Cardiac ventricle fibroblast (primary cell): Measurements from ENCODE around the gene FBXO44. TPM values are rescaled to one million over a fixed set of nuclear protein-coding genes. Genes with fewer than 3 reads are reported as not detected.

Experiments used
- total RNA-seq: library from RNA; depleted of rRNA; stranded (reverse); fragments of >200 nt; gene quantifications from 2 replicates; pipeline ENCODE4 v1.2.3, GENCODE V29; 2015

FBXO44 gene, protein sequence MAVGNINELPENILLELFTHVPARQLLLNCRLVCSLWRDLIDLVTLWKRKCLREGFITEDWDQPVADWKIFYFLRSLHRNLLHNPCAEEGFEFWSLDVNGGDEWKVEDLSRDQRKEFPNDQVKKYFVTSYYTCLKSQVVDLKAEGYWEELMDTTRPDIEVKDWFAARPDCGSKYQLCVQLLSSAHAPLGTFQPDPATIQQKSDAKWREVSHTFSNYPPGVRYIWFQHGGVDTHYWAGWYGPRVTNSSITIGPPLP
- 12.2 and 13.4 TPM in 2 replicates for total RNA-seq

GRCh38 chr1:11654137-11654938, at the start of gene FBXO44, which contains the start of gene FBXO2:
Gene FBXO44, plus strand, starts transcription at chr1:11654877. Its CDS starts 959 bp downstream, at chr1:11655836.
Gene FBXO2, minus strand, starts transcription at chr1:11654429. Its CDS starts 89 bp downstream, at chr1:11654340.

DNA sequence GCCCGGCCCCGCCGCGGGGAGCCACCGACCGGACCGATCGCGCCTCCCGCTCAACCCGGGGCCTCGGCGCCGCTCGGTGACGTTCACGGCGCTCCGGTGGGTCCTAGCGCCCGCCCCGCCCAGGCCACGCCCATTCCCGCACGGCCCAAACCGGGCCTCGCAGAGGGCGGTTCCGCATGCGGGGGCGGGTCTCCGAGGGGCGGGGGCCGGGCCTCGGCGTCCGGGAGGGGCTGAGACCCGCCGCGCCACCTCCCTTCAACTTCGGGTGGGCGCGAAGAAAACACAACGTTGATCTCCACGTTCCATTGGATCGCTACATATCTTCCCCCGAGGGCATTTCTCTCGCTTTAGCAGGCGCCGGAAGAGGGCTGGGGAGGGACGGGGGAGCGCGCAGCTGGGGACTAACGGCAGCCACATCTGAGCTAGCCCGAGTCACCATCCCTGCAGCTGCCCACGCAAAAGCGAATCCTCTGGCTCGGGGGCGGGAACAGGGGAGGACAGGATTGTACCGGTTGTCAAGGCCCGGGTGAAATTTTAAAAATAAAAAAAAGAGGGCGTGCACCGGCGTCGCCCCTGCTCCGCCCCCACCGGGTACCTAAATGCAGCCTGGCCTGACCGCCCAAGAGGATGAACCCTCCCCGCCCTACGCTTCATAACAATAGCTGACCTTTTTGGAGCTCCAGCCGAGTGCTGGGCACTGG, 26.5 kb downstream of the FBXO44 start, which contains the start of gene MAD2L2:
MAD2L2 (minus strand) TSS at position 78 of the 701 bp plus-strand sequence. CDS start 547 bp downstream, outside the sequence.

DNA sequence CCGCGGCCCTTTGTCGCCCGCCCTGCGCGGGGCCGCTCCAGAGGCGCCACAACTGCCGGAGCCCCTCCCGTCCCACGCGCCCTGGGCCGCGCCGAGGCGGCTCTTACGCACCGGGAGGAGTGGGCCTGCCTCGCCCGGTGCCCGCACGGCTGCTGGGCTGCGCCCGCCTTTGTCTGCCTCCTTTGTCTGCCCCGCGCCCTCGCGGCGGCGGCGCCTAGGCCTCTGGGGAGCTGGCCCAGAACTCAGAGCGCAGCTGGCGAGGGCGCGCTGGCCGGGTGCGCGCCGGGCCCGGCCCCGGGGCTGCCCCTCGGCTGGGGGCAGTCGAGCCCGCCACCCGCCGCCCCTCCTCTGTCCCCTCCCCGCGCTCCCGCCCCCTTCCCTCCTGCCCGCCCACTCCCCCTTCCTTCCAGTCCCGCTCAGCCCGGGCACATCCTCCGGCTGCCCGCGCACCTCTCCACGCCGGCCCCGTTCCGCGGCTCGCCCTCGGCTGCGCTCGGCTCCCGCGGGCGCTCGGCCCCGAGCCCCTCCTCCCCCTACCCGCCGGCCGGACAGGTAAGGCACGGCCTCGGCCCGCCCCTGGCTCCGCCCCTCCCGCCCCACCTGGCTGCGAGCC, 36.7 kb downstream of the FBXO44 start, which contains the start of gene DRAXIN:
DRAXIN (plus strand) TSS at position 409 of the 613 bp plus-strand sequence. CDS start 14,549 bp downstream, outside the sequence.

Other genes starting within 250 kb of the FBXO44 start
- 0.05 and 0.12 TPM in 2 replicates for gene DISP3, start 175.7 kb upstream of the FBXO44 start, total RNA-seq
- gene FBXO2, start 448 bp upstream of the FBXO44 start, total RNA-seq: 0.68 and 0.87 TPM in 2 replicates
- 4.0 and 4.2 TPM in 2 replicates for gene FBXO6, start 9.3 kb downstream of the FBXO44 start, total RNA-seq
- 22.8 and 30.4 TPM in 2 replicates for gene MAD2L2, start 26.3 kb downstream of the FBXO44 start, total RNA-seq
- 0.10 TPM in 1 of 2 replicates, not detected in the other for gene DRAXIN, start 36.8 kb downstream of the FBXO44 start, total RNA-seq
- 32.4 and 37.2 TPM in 2 replicates for gene AGTRAP, start 81.3 kb downstream of the FBXO44 start, total RNA-seq
- gene C1orf167, start 107.3 kb downstream of the FBXO44 start, total RNA-seq: 0.24 TPM in 1 of 2 replicates, not detected in the other
- 19.4 and 25.1 TPM in 2 replicates for gene MTHFR, start 151.1 kb downstream of the FBXO44 start, total RNA-seq
- gene CLCN6, start 151.3 kb downstream of the FBXO44 start, total RNA-seq: 6.9 and 7.6 TPM in 2 replicates
- not detected in 2 replicates for gene NPPA, start 192.9 kb downstream of the FBXO44 start, total RNA-seq
- gene NPPB, start 204.1 kb downstream of the FBXO44 start, total RNA-seq: not detected in 2 replicates